Ovary (tissue), 9 donors: ENCODE data around the gene TMEM252. TPM values are rescaled to one million over a fixed set of nuclear protein-coding genes. Genes with fewer than 3 reads are reported as not detected.

Source experiments
- DNase-seq, 5 donors: peaks; one replicate each; pipeline ENCODE4 v3.0.0-alpha.2; 2019 to 2020
- H3K27ac ChIP-seq, 2 donors: fragments of 200-600 bp; one replicate each; pipeline versions ENCODE4 v1.5.1 to v1.8.0; 2019 to 2022
- H3K27me3 ChIP-seq: fragments of 200-600 bp; one replicate; pipeline ENCODE4 v1.8.0; 2022
- H3K36me3 ChIP-seq: fragments of 200-600 bp; sonication (generic); one replicate; pipeline ENCODE4 v1.5.1; 2019
- H3K4me1 ChIP-seq: one replicate; pipeline ENCODE4 v1.8.1; 2013; ENCODE audit warnings: mild to moderate bottlenecking, moderate library complexity; ENCODE audit not compliant: insufficient read depth
- H3K4me3 ChIP-seq: fragments of 200-600 bp; sonication (generic); one replicate; pipeline ENCODE4 v1.5.1; 2017
- H3K9me3 ChIP-seq, 2 donors: fragments of 200-600 bp in 1 of 2; sonication (generic) in 1 of 2; one replicate each; pipeline versions ENCODE4 v1.5.1 to v1.8.1; 2013 to 2019; ENCODE audit warnings: mild to moderate bottlenecking in 1 of 2, moderate library complexity in 1 of 2
- CTCF ChIP-seq, 3 donors: fragments of 450-650 bp in 2 of 3; fragments of 200-600 bp in 1 of 3; IDR thresholded peaks; one replicate each; pipeline versions ENCODE4 v1.5.1 to v1.8.0; 2016 to 2022; ENCODE audit warnings: antibody characterized with exemption in 3 of 3, mild to moderate bottlenecking in 1 of 3
- EP300 ChIP-seq: sonication (generic); formaldehyde crosslinking; IDR thresholded peaks from one replicate; pipeline ENCODE4 v1.6.1; 2017; ENCODE audit warnings: antibody characterized with exemption
- POLR2A ChIP-seq: fragments of 450-650 bp; IDR thresholded peaks from one replicate; pipeline ENCODE4 v1.6.1; 2017; ENCODE audit warnings: antibody characterized with exemption, mild to moderate bottlenecking, moderate library complexity
- WGBS, 3 donors: extraction: QIAGEN DNeasy Blood & Tissue Kit in 1 of 3; methylation state at CpG; one replicate each; pipeline versions ENCODE4 v1.1.5 to v1.1.7; 2013 to 2017; 5-methylcytosine and 5-hydroxymethylcytosine counted together
- intact Hi-C, 4 donors: fragments of 100-400 bp; cut with DNase I; formaldehyde crosslinking; loops; one replicate each; pipeline versions ENCODE4 v1.11.0 to v1.15.1; 2022 to 2023
- polyA plus RNA-seq, 2 donors: library from polyadenylated mRNA; stranded (reverse); fragments of 200-250 nt in 1 of 2; fragments of 350-450 nt in 1 of 2; fragmentation: Illumina TruSeq in 1 of 2; extraction: RNeasy Lipid Tissue Mini Kit (QIAGEN cat#74804) in 1 of 2; gene quantifications; one replicate each; pipeline ENCODE4 v1.2.3, GENCODE V29; 2013 to 2014
- total RNA-seq, 7 donors: library from RNA; depleted of rRNA in 2 of 7; stranded (reverse); fragments of >200 nt in 2 of 7; fragmentation: NEBNext Ultra II Directional in 3 of 7; extraction: Animal tissue kit (Norgen Biotek cat#: 25700) in 3 of 7; gene quantifications; one replicate each; pipeline versions ENCODE4 v1.1.0 to v1.2.4, GENCODE V29; 2016 to 2023
- donor health status: DM: no; HTN: no; CAD: no; lungs with moderate emphysema.
- donor health status: DM: no; HTN: no; CAD: no.
- donor health status: Bipolar disorder and iron deficiency.
- donor health status: DM: yes; HTN: yes; CAD: no.
- donor health status: DM: no; HTN: no; CAD: no.
- donor health status: DM: yes; HTN: yes; CAD: no.

The TMEM252 gene
- total and polyA plus RNA-seq, 9 donors, result 0.24 TPM; not detected in 8

- no peak overlapping the region for H3K27ac ChIP-seq
- no peak for TF ChIP-seq POLR2A
- TF ChIP-seq CTCF (IDR thresholded peaks at IDR 0.05), result no peak
- TF ChIP-seq EP300, result no peak
These were observed 45.4 kb downstream of the TMEM252 start for GRCh38 chr9:68495247-68495646.

DNA sequence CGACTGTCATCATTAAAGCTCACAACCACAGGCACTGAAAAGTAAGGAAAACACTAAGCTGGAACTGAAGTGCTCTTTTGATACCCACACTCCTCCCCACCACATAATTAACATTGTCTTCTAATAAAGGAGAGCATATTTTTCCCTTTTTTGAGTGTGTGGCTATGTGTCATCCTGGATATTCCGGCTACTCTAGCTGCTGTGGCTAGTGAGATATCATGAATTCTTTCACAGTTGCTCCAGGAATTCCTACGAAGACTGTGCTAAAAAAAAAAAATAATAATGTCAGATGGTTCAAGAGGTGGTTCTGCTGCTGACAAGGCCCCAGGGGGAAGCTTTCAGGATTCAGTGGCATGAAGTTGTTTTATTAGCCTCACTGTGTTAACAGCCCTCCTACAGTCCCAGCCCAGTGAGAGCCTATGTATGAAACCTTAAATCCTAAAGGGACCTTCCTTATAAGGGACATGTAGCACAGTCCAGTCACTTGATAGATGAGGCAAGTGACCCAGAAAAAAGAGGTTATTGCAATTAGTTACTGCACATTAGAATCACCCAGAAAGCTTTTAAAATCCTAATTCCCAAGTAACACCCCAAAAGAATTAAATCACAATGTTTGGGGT lies 46.6 kb downstream of the TMEM252 start:
- intact Hi-C loops, result no loop called here
- no peaks in the 10 kb centered on the region for H3K9me3 ChIP-seq
- WGBS, 3 donors, result 28 to 39% (median 29%) methylated on average over 3 of the region's 3 CpGs
- H3K27me3 ChIP-seq, result no peaks in the 10 kb centered on the region
- H3K4me1 ChIP-seq, result no peaks in the 10 kb centered on the region
- H3K27ac ChIP-seq, result no peak overlapping the region
- TF ChIP-seq CTCF (IDR thresholded peaks at IDR 0.05) (no peak), POLR2A (no peak)
- no peak overlapping the region for H3K4me3 ChIP-seq
- H3K36me3 ChIP-seq, result no peaks in the 10 kb centered on the region
- DNase-seq, result no peak

More at GRCh38 chr9:68495247-68495646, 45.4 kb downstream of the TMEM252 start:
- H3K27me3 ChIP-seq, result no peaks in the 10 kb centered on the region
- WGBS, 3 donors, result 76 to 92% (median 79%) methylated on average over 1 of the region's 1 CpG
- H3K4me1 ChIP-seq, result no peaks in the 10 kb centered on the region
- H3K9me3 ChIP-seq, result no peaks in the 10 kb centered on the region
- intact Hi-C loops, result no loop called here
- no peak for DNase-seq
- H3K36me3 ChIP-seq, result no peaks in the 10 kb centered on the region
- H3K4me3 ChIP-seq, result no peak overlapping the region

GRCh38 chr9:68493541-68493940 lies 47.1 kb downstream of the TMEM252 start:
- H3K27me3 ChIP-seq, result no peaks in the 10 kb centered on the region
- no peak overlapping the region for H3K4me3 ChIP-seq
- intact Hi-C loops, result no loop called here
- no peaks in the 10 kb centered on the region for H3K36me3 ChIP-seq
- H3K4me1 ChIP-seq, result no peaks in the 10 kb centered on the region
- DNase-seq, result no peak
- no peaks in the 10 kb centered on the region for H3K9me3 ChIP-seq
- H3K27ac ChIP-seq, result no peak overlapping the region
- no peak for TF ChIP-seq POLR2A
- no peak for TF ChIP-seq CTCF (IDR thresholded peaks at IDR 0.05)
- TF ChIP-seq EP300, result no peak

GRCh38 chr9:68492806-68493205 lies 47.9 kb downstream of the TMEM252 start:
- Histone ChIP-seq H3K27ac (no peak overlapping the region), H3K4me1 (peaks cover 3% of the 10 kb centered on the region)
- intact Hi-C loops, result no loop called here

More at GRCh38 chr9:68492806-68493205, 47.9 kb downstream of the TMEM252 start:
- no peaks in the 10 kb centered on the region for H3K9me3 ChIP-seq
- no peak for DNase-seq
- TF ChIP-seq POLR2A (no peak), EP300 (no peak), CTCF (IDR thresholded peaks at IDR 0.05) (no peak)
- H3K4me3 ChIP-seq, result no peak overlapping the region
- H3K27me3 ChIP-seq, result no peaks in the 10 kb centered on the region
- WGBS, 3 donors, result 49 to 71% (median 63%) methylated on average over 6 of the region's 6 CpGs
- H3K36me3 ChIP-seq, result no peaks in the 10 kb centered on the region
